Dermis blood vessel endothelial cell (primary cell): ENCODE data around the gene DNAH1. TPM values are rescaled to one million over a fixed set of nuclear protein-coding genes. Genes with fewer than 3 reads are reported as not detected.

Source experiments
- DNase-seq: peaks from one replicate; pipeline ENCODE4 v3.0.0; 2010
- total RNA-seq: library from RNA; depleted of rRNA; stranded (reverse); fragments of >200 nt; gene quantifications from 2 replicates; pipeline ENCODE4 v1.2.3, GENCODE V29; 2014

DNAH1 gene
- total RNA-seq, 1 donor from 2014 or later = 5.6 TPM

GRCh38 chr3:52392216-52392930 is 76.3 kb downstream of the DNAH1 start:
- DNase-seq = no peak

GRCh38 chr3:52393131-52393807 is 77.2 kb downstream of the DNAH1 start:
- DNase-seq = no peak

GRCh38 chr3:52393959-52394670 is 78.0 kb downstream of the DNAH1 start:
- no peak for DNase-seq

GRCh38 chr3:52394751-52395502 is 78.8 kb downstream of the DNAH1 start:
- DNase-seq = no peak

- no peak for DNase-seq
Observed at GRCh38 chr3:52395503-52395865, 79.4 kb downstream of the DNAH1 start.

GRCh38 chr3:52396011-52396906 is 80.1 kb downstream of the DNAH1 start:
- no peak for DNase-seq

GRCh38 chr3:52396907-52397591 is 80.9 kb downstream of the DNAH1 start:
- no peak for DNase-seq

- no peak for DNase-seq
Observed at GRCh38 chr3:52397676-52398399, 81.7 kb downstream of the DNAH1 start.

GRCh38 chr3:52398670-52399081 is 82.6 kb downstream of the DNAH1 start:
- DNase-seq = no peak

- no peak for DNase-seq
Observed at GRCh38 chr3:52399131-52399530, 83.0 kb downstream of the DNAH1 start.

- DNase-seq = no peak
Observed at GRCh38 chr3:52399593-52399992, 83.5 kb downstream of the DNAH1 start.

GRCh38 chr3:52400275-52400793 is 84.2 kb downstream of the DNAH1 start:
- DNase-seq = no peak

- DNase-seq = no peak
Observed at GRCh38 chr3:52401021-52401420, 84.9 kb downstream of the DNAH1 start.

- no peak for DNase-seq
Observed at GRCh38 chr3:52401551-52401950, 85.4 kb downstream of the DNAH1 start.

- no peak for DNase-seq
Observed at GRCh38 chr3:52402101-52402521, 86.0 kb downstream of the DNAH1 start.

GRCh38 chr3:52402706-52403270 is 86.7 kb downstream of the DNAH1 start:
- DNase-seq = no peak

GRCh38 chr3:52403271-52403841 is 87.2 kb downstream of the DNAH1 start:
- no peak for DNase-seq

- no peak for DNase-seq
Observed at GRCh38 chr3:52403955-52404354, 87.8 kb downstream of the DNAH1 start.

- no peak for DNase-seq
Observed at GRCh38 chr3:52404391-52404790, 88.3 kb downstream of the DNAH1 start.

GRCh38 chr3:52405066-52405465 is 88.9 kb downstream of the DNAH1 start:
- no peak for DNase-seq
